Trophoblast cell (in vitro differentiated cells and primary cell): ENCODE results near the gene DRAM1.

Source experiments
- DNase-seq, 2 donors: peaks; one replicate each; pipeline ENCODE4 v3.0.0-alpha.2; 2016
- H2AFZ ChIP-seq: 2 replicates; pipeline ENCODE4 v1.6.1; 2013; ENCODE audit warnings: low read length, moderate library complexity, mild to moderate bottlenecking; ENCODE audit not compliant: insufficient read depth, poor library complexity
- H2AK5ac ChIP-seq: 2 replicates; pipeline ENCODE4 v1.6.1; 2013; ENCODE audit warnings: mild to moderate bottlenecking, low read length
- H2BK120ac ChIP-seq: 2 replicates; pipeline ENCODE4 v1.6.1; 2013; ENCODE audit warnings: low read length, mild to moderate bottlenecking, moderate library complexity; ENCODE audit not compliant: insufficient read depth, poor library complexity
- H2BK12ac ChIP-seq: 2 replicates; pipeline ENCODE4 v1.6.1; 2013; ENCODE audit warnings: mild to moderate bottlenecking, low read length, moderate library complexity
- H2BK5ac ChIP-seq: 2 replicates; pipeline ENCODE4 v1.6.1; 2013; ENCODE audit warnings: low read length, low read depth, moderate library complexity, mild to moderate bottlenecking; ENCODE audit not compliant: poor library complexity
- H3K14ac ChIP-seq: 2 replicates; pipeline ENCODE4 v1.6.1; 2013; ENCODE audit warnings: mild to moderate bottlenecking, low read length
- H3K18ac ChIP-seq: 2 replicates; pipeline ENCODE4 v1.6.1; 2013; ENCODE audit warnings: mild to moderate bottlenecking, low read length
- H3K23ac ChIP-seq: 2 replicates; pipeline ENCODE4 v1.6.1; 2013; ENCODE audit warnings: low read length
- H3K27ac ChIP-seq: 2 replicates; pipeline ENCODE4 v1.5.1; 2013; ENCODE audit warnings: low read depth, mild to moderate bottlenecking, inconsistent platforms, low read length, moderate library complexity
- H3K27me3 ChIP-seq: 2 replicates; pipeline ENCODE4 v1.6.1; 2013; ENCODE audit warnings: inconsistent platforms, mild to moderate bottlenecking, low read length, moderate library complexity; ENCODE audit not compliant: insufficient read depth
- H3K36me3 ChIP-seq, 2 experiments: 1 replicate in 1 of 2; 2 replicates in 1 of 2; pipeline ENCODE4 v1.6.1; 2013; ENCODE audit warnings: low read length in 2 of 2, mild to moderate bottlenecking in 2 of 2, moderate library complexity in 1 of 2; ENCODE audit not compliant: insufficient read depth in 2 of 2, control insufficient read depth in 1 of 2
- H3K4ac ChIP-seq: 2 replicates; pipeline ENCODE4 v1.6.1; 2013; ENCODE audit warnings: low read depth, mild to moderate bottlenecking, low read length, moderate library complexity
- H3K4me1 ChIP-seq, 2 experiments: 1 replicate in 1 of 2; 2 replicates in 1 of 2; pipeline ENCODE4 v1.6.1; 2013; ENCODE audit warnings: low read length in 2 of 2, mild to moderate bottlenecking in 2 of 2, moderate library complexity in 1 of 2; ENCODE audit not compliant: insufficient read depth in 2 of 2, control insufficient read depth in 1 of 2
- H3K4me2 ChIP-seq: 2 replicates; pipeline ENCODE4 v1.6.1; 2013; ENCODE audit warnings: inconsistent platforms, mild to moderate bottlenecking, low read length, moderate library complexity
- H3K4me3 ChIP-seq: 2 replicates; pipeline ENCODE4 v1.5.1; 2013; ENCODE audit warnings: mild to moderate bottlenecking, low read depth, low read length, inconsistent platforms
- H3K79me1 ChIP-seq: one replicate; pipeline ENCODE4 v1.6.1; 2013; ENCODE audit warnings: low read length
- H3K79me2 ChIP-seq: 2 replicates; pipeline ENCODE4 v1.6.1; 2013; ENCODE audit warnings: low read length, mild to moderate bottlenecking; ENCODE audit not compliant: control insufficient read depth, insufficient read depth, poor library complexity
- H3K9ac ChIP-seq: 2 replicates; pipeline ENCODE4 v1.6.1; 2013; ENCODE audit warnings: mild to moderate bottlenecking, low read length
- H3K9me3 ChIP-seq: 2 replicates; pipeline ENCODE4 v1.6.1; 2013; ENCODE audit warnings: low read depth, mild to moderate bottlenecking, control low read depth, inconsistent platforms, low read length; ENCODE audit not compliant: insufficient read depth
- H4K12ac ChIP-seq: 2 replicates; pipeline ENCODE4 v1.6.1; 2013; ENCODE audit warnings: low read depth, mild to moderate bottlenecking, low read length, moderate library complexity
- H4K8ac ChIP-seq: 2 replicates; pipeline ENCODE4 v1.6.1; 2013; ENCODE audit warnings: low read depth, mild to moderate bottlenecking, low read length, moderate library complexity
- H4K91ac ChIP-seq: one replicate; pipeline ENCODE4 v1.6.1; 2013; ENCODE audit warnings: low read depth, mild to moderate bottlenecking, low read length, moderate library complexity
- WGBS: extraction: QIAGEN DNeasy Blood & Tissue Kit; methylation state at CpG from one replicate; pipeline ENCODE4 v1.1.7; 2013; ENCODE audit warnings: missing lambda C conversion rate; ENCODE audit not compliant: insufficient read length, insufficient coverage; ENCODE audit errors: extremely low coverage; 5-methylcytosine and 5-hydroxymethylcytosine counted together

DRAM1 gene

DNA sequence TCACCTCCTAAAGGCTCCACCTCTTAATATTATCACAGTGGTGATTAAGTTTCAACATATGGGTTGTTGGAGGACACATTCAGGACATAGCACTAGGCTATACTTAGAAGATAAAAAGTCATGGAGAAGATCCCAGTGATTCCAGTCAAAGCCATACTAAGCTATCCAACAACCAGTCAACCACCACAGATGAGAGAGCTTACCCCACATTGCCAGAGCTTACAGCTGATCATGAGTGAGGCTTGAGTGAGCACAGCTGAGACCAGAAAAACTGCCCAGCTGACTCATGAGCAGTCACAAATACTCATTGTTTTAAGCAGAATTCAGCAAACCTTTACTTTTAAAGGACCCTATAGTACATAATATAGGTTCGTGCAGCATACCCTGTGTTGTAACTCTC lies 85.1 kb downstream of the DRAM1 start:
- Histone ChIP-seq H3K9ac (no peak overlapping the region), H3K9me3 (peaks cover 2% of the 10 kb centered on the region), H3K4me2 (no peak overlapping the region), H4K12ac (no peak overlapping the region), H2BK5ac (no peak overlapping the region), H3K27me3 (no peaks in the 10 kb centered on the region), H3K36me3 (no peaks in the 10 kb centered on the region), H3K18ac (no peak overlapping the region), H4K91ac (no peak overlapping the region), H3K4me1 (no peaks in the 10 kb centered on the region), H4K8ac (no peak overlapping the region), H3K14ac (no peak overlapping the region), H2BK12ac (no peak overlapping the region), H3K4ac (no peak overlapping the region), H3K79me1 (no peaks in the 10 kb centered on the region), H3K79me2 (no peaks in the 10 kb centered on the region), H2AFZ (no peak overlapping the region), H2AK5ac (no peak overlapping the region), H3K4me3 (no peak overlapping the region), H2BK120ac (no peak overlapping the region), H3K23ac (no peak overlapping the region), H3K27ac (no peak overlapping the region)
- no CpG with 5 or more reads among the region's 1 CpG for WGBS
- DNase-seq, result no peak

DNA sequence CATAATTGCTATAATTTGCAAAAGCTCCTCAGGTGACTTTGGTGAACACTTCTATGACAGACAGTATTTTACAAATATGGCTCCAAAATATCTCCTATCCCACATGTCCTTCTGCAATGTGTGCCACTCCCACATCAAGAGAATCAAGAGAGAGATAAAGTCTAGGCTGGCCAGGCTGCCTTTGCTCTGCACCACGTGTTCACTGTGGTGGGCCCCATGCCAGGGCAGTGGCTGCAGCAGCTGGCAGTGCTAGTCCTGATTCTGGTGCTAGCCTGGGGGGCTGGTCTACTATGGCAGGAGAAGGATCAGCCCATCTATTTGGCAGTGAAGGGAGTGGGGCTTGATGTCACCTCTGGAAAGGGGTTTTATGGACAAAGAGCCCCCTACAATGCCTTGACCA lies 86.3 kb downstream of the DRAM1 start:
- Histone ChIP-seq H2BK120ac (no peak overlapping the region), H3K18ac (no peak overlapping the region), H3K27me3 (no peaks in the 10 kb centered on the region), H3K4me1 (no peaks in the 10 kb centered on the region), H3K79me2 (no peaks in the 10 kb centered on the region), H2AK5ac (no peak overlapping the region), H4K12ac (no peak overlapping the region), H2AFZ (no peak overlapping the region), H4K91ac (no peak overlapping the region), H3K4ac (no peak overlapping the region), H4K8ac (no peak overlapping the region), H3K9me3 (peaks cover 2% of the 10 kb centered on the region), H3K23ac (no peak overlapping the region), H3K27ac (no peak overlapping the region), H3K79me1 (no peaks in the 10 kb centered on the region), H3K14ac (no peak overlapping the region), H2BK12ac (no peak overlapping the region), H2BK5ac (no peak overlapping the region), H3K9ac (no peak overlapping the region), H3K4me2 (no peak overlapping the region), H3K36me3 (no peaks in the 10 kb centered on the region), H3K4me3 (no peak overlapping the region)
- WGBS, result no CpG with 5 or more reads among the region's 1 CpG
- DNase-seq, result no peak

DNA sequence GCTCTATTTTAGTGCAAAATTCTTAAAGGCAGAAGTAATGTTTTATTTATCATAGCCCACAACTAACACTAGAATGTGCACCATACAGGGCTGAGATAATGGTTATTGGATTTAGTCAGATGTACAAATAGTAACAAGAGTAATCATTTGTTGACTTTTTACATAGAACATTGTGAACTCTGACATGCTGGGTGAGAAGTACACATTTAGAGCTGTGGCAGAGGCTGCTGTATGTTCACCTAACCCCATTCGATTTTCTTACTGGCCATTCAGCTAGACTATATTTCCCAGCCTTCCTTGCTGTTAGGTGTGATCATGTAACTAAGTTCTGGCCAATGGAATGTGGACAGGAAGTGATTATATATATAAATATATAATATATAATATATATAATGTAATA lies 89.1 kb downstream of the DRAM1 start:
- Histone ChIP-seq H3K4me3 (no peak overlapping the region), H3K4ac (no peak overlapping the region), H2AFZ (no peak overlapping the region), H3K14ac (no peak overlapping the region), H3K23ac (no peak overlapping the region), H2AK5ac (no peak overlapping the region), H2BK5ac (no peak overlapping the region), H2BK12ac (no peak overlapping the region), H3K27me3 (no peaks in the 10 kb centered on the region), H3K79me1 (no peaks in the 10 kb centered on the region), H4K8ac (no peak overlapping the region), H2BK120ac (no peak overlapping the region), H3K36me3 (no peaks in the 10 kb centered on the region), H3K27ac (no peak overlapping the region), H3K79me2 (no peaks in the 10 kb centered on the region), H3K4me2 (no peak overlapping the region), H3K9ac (no peak overlapping the region), H3K4me1 (no peaks in the 10 kb centered on the region), H4K91ac (no peak overlapping the region), H3K18ac (no peak overlapping the region), H3K9me3 (no peaks in the 10 kb centered on the region), H4K12ac (no peak overlapping the region)
- DNase-seq, result no peak
- no CpG with 5 or more reads among the region's 1 CpG for WGBS

DNA sequence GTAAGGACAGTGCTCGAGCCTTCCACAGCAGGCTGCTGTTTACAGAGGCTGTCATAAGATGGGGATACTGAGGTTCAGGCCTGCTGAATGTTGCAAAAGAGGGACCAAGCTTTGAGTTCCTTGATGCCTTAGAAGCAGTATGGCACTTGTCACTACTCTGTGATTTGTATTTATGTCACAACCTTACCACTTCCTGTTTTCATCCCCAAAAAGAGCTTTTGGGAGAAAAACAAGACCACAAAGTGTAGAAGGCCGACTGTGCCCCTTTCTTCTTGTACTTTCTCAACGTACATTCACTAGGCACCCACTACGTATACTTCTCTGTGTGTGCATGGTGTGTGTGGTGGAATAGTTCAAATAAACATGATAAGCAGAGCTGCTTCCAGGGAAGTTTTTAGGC lies 90.1 kb downstream of the DRAM1 start:
- Histone ChIP-seq H3K4me3 (no peak overlapping the region), H3K79me2 (no peaks in the 10 kb centered on the region), H3K4me2 (no peak overlapping the region), H3K14ac (no peak overlapping the region), H4K8ac (no peak overlapping the region), H3K4me1 (no peaks in the 10 kb centered on the region), H3K4ac (no peak overlapping the region), H3K36me3 (no peaks in the 10 kb centered on the region), H2BK5ac (no peak overlapping the region), H3K9me3 (no peaks in the 10 kb centered on the region), H2AFZ (no peak overlapping the region), H4K12ac (no peak overlapping the region), H3K27me3 (no peaks in the 10 kb centered on the region), H3K27ac (no peak overlapping the region), H3K18ac (no peak overlapping the region), H2AK5ac (no peak overlapping the region), H3K23ac (no peak overlapping the region), H4K91ac (no peak overlapping the region), H3K9ac (no peak overlapping the region), H2BK120ac (no peak overlapping the region), H2BK12ac (no peak overlapping the region), H3K79me1 (no peaks in the 10 kb centered on the region)
- no peak for DNase-seq
- WGBS, result no CpG with 5 or more reads among the region's 4 CpGs
